AG09309 (cell line): ENCODE measurements around the gene NXPH2.

Experiments used
- DNase-seq: peaks from one replicate; pipeline ENCODE4 v3.0.0-alpha.2; 2010; ENCODE audit warnings: low read depth
- H3K4me3 ChIP-seq: 2 replicates; pipeline ENCODE4 v1.5.1; 2011; ENCODE audit warnings: mild to moderate bottlenecking, low read depth, low read length, moderate library complexity; ENCODE audit not compliant: control insufficient read depth
- TF ChIP-seq, protein P1 (sequence below): IDR thresholded peaks from 2 replicates; pipeline ENCODE4 v1.5.1; 2011; ENCODE audit warnings: mild to moderate bottlenecking, low read depth, low read length, inconsistent platforms; ENCODE audit not compliant: insufficient read depth, control insufficient read depth; ENCODE audit errors: missing control alignments

The NXPH2 gene

DNA sequence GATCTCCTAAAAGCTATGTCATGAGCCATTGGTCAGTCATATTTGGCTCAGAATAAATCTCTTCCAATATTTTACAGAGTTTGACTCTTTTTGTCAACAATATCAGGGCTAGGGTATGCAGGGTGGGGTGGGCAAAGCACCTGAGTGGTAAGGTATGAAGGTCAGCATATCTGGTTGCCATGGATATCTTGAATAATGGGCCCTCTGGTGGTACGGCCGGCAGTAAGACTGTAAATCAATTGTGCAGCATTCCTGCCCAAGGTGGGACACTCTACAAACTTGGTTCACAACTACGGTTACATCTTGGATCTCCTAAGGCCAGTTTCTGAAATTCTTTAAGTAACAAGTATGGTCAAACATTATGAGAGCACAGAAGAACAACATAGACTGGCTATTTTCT, 159.1 kb downstream of the NXPH2 start:
- TF ChIP-seq, protein P1, sequence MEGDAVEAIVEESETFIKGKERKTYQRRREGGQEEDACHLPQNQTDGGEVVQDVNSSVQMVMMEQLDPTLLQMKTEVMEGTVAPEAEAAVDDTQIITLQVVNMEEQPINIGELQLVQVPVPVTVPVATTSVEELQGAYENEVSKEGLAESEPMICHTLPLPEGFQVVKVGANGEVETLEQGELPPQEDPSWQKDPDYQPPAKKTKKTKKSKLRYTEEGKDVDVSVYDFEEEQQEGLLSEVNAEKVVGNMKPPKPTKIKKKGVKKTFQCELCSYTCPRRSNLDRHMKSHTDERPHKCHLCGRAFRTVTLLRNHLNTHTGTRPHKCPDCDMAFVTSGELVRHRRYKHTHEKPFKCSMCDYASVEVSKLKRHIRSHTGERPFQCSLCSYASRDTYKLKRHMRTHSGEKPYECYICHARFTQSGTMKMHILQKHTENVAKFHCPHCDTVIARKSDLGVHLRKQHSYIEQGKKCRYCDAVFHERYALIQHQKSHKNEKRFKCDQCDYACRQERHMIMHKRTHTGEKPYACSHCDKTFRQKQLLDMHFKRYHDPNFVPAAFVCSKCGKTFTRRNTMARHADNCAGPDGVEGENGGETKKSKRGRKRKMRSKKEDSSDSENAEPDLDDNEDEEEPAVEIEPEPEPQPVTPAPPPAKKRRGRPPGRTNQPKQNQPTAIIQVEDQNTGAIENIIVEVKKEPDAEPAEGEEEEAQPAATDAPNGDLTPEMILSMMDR: no peak
- DNase-seq: no peak
- H3K4me3 ChIP-seq: no peak overlapping the region

DNA sequence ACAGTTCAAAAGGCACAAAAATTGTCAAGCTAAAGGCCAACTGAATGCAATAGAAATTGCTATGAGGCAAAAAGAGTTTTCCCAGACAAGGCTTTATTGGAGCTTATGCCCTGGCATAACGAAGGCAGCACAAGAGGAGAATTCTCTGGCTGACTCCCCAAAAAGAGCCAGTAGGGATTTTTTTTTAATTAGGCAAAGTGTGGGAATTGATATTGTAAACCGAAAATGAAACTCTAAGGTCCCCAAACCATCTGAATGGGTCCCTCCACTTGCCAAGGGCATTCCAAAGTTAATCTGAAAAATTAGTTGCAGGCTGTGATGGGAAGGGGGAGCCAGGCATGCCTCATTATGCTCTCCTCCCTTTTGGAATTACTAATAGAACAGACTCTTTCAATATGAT, 159.8 kb downstream of the NXPH2 start:
- no peak for DNase-seq
- TF ChIP-seq, protein P1: no peak

More for the DNA sequence above, 159.8 kb downstream of the NXPH2 start:
- H3K4me3 ChIP-seq: no peak overlapping the region
